GOT3 (cell line): ENCODE measurements around the gene SMLR1.

Experiments used
- DNase-seq: peaks from one replicate; lab custom pipeline; 2025; ENCODE audit warnings: mixed read lengths; lab: John Stamatoyannopoulos, UW

Gene SMLR1

DNA sequence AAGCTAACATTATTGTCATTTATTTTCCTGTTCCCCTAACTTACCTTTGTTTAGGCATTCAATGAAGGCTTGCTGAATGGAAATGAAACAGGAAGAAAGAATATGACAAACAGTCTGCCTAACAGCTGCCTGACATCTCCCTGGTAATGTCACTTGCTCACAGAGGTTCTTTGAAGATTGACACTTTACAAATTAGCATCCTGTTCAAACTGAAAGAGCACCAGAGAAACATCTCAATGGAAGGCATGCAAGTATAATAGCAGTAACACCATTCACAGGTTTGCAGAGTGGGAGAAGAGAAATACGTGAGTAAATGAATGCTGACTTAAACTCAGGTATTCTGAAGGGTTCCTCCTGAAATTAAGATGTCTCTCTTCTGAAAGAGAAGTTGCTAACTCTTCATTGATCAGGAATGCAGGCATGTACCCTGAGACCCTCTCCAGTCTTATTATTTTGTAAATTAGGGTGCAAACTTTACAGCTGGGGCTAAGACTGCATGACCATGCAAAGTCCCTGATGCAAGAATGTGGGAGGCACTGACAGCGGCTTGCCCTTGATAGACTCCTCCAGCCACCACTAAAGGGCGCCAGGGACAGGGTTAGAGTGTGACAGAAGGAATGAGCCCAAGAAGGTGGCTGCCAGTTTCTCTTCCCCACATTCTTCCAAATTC is 1.3 kb upstream of the SMLR1 start:
- DNase-seq, result no peak

DNA sequence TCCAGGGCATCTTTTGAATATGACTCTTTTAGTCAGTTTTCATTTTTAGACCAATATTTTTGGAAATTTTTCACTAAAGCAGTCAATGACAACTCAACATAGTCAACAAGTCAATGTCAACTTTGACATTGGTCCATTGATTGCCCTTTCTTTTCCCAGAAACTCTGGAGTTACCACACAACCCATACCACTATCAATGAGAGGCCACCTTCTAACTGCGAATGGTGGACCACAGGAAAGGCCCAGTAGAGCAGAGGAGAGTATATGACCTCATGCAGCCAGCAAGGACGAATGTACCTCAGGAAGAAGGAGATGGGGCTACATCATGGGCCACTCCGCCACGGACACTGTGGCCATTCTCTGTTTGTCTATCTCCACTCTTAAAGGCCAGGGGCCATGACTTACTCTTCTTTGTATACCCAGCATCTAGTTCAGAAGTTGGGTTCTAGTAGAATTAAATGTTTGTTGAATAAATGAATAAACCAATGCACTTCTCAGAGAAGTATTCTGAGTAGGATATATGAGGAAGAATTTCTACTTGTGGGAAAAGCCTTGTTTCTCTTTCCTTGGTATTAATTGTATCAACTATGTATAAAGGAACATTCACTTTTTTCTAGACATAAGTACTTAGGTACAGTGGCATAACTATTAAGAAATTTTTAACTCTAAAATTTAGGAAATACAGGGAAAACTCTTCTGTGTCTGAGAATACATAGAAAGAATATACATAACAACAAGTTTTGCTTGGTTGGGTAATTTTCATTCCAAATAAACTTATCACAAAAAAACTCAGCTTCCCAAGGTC is 562 bp upstream of the SMLR1 start:
- no peak for DNase-seq

DNA sequence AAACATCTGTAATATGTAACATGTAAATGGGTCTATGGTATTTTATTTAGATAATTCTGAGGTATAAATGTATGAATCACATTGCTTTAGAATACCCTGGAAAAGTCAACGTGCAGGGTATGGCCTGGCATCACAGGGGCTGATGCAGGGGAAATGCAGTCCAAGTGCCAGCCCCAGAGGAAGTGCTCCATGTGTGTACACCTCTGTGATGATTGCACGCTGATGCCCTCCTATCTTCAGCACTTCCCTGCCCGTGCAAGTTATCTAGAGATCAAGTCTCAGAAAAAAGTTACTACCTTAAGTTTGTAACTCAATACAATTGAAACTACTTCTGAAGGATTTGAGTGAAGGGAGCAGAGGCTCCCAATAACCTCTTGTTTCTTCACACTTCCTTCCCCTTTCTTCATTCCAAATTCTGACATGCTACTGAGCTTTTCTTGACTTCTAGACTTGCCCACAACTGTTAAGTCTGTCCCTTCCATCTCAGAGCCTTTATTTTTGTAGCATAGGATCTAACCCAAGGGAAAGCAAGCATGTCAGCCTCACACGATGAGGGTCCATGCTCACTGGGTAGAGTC is 2.2 kb downstream of the SMLR1 start:
- DNase-seq, result no peak

DNA sequence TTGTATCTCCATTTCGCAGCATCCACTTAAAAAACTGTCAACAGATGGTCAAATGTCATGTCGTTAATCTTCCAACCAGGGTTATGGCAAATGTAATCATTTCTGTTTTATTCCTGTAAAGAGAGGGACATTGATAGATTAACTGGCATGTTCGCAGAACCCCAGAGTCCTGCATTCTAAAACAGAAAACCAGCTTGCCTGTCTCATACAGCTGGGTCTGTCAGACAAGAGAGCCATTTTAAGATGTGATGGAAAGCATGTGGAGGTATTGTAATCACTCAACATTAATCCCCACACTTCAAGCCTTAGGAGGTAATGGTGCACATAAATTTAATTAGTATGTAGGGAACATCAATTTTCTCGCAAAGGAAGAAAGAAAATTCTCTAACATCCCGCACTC is 4.4 kb downstream of the SMLR1 start:
- no peak for DNase-seq

DNA sequence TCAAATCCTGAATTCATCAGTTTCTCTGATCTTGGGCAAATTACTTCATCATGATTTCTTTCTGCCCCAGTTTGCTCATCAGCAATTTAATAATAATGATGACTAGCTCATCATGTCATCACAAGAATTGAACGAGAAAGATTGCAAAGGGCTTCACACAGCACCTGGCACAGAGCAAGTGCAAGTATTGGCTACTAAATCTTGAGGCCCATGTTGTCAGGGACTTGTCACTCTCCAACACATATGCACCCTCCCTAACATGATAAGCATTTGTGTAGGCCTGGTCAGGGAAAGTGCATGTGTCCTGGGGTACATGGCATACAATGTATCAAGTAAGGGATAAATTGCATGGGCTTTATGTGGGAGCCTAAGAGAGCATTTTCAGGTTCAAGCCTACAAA is 6.4 kb downstream of the SMLR1 start:
- no peak for DNase-seq

DNA sequence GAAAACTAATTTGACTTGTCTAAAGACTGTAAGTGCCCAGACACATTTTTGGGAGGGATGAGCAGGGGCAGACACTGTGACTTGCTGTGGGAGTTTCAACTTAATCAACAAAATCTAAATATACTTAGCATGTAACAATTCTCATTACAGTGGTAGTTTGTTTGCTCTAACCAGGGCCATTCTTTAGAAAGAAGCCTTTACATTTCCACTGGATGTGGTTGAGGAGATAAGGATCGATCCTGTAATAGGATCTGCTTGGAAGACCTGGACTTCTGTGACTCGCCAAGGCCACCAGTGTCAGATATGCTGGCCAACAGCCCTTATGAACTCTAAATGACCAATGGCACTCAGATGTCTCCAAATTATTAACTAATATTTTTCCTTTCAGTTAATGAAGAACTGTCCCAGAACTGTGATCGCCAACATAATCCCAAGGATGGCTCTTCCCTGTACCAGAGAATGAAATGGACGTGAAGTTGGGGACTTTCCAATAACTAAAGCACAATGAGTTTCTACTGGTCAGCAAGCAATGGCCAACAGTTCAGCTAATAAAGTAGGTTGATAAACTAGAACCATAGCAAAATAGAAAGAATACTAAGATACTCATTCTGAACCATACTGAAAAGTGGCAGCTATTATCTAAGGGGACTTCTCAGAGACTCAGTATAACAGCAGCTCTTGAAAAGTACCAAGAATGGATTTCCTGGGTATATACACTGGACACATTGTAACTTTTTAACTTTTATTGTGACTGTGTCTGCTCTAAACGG is 7.5 kb downstream of the SMLR1 start:
- no peak for DNase-seq

DNA sequence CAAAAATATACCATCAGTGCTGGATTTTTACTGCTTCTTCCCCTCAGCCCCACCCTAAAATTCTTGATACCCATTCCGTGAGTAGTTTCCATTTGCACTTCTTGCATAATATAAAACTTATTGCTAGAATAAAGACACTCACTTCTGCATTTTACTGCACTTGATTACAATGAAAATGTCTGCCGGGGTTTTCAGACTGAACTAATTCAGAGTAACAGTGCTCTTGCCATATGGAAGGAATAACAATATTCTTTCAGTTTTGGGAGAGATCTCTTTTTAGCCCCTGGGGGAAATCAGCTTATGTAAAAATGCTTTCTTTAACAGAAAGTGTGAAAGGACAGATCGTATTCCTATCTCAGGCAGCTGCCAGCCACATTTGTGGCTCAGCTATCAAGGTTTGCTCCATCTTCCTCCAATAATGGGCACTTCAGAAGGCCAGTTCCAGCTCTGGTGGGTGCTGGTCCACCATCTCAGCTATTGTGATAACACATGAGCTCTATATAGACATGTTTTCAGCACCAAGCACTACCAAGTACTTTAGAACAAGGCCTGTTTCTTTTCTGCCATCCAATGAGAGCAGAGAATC is 8.9 kb downstream of the SMLR1 start:
- DNase-seq, result no peak

DNA sequence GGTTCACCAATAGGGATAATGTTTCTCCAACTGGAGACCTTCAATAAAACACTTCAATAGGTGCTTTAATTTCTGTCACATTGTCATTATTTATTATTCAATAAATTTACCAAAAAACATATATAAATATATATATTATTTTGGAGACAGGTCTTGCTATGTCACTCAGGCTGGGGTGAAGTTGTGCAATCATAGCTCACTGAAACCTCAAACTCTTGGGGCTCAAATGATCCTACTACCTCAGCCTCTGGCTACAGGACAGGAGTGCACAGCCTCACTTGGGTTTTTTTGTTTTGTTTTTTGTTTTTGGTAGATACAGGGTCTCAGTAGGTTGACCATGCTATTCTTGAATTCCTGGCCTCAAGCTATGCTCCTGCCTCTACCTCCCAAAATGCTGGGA is 9.9 kb downstream of the SMLR1 start:
- no peak for DNase-seq

DNA sequence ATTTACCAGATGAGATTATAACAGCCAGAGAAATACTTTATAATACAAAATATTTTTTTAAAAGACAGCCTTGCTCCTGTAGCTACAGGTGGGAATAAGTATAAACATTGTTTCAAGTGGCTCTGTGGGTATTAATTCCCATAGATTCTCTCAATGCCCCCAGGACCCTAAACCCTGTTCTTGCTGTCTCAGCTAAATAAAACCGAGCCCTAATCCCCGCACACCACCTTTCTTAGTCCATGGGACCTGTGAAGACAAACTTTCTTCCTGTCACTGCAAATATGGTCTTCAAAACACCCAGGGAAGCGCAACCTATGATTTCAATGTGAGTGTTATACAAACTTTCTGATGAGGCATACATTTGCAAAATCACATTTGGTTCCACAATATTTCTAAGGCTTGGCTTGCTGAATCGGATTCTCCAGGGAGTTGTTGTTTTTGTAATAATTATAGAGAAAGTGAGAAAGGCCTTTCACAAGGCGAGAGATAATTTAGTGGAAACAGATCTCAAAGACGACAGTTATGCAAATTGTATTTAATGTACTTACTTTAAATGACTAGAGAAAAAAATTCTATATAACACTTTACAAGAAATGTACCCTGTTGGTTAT is 11.1 kb downstream of the SMLR1 start:
- DNase-seq, result no peak

DNA sequence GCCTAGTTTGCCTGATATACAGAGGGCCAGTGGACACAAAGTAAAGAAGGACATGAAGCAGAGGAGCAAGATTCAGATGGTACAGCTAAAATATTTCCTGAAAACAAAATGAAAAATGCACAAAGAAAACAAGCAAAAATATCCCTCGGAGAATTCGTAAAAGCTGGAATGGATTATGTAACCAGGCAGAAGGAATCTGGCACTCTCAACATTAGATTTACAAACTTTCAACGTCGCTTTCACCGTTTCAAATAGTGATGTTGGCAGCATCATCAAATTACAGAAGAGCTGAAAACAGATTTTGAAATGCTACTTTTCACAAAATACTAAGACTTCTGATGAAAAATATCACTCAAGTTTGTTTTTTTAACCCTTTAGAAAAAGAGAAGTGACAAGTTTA is 11.7 kb downstream of the SMLR1 start:
- no peak for DNase-seq

DNA sequence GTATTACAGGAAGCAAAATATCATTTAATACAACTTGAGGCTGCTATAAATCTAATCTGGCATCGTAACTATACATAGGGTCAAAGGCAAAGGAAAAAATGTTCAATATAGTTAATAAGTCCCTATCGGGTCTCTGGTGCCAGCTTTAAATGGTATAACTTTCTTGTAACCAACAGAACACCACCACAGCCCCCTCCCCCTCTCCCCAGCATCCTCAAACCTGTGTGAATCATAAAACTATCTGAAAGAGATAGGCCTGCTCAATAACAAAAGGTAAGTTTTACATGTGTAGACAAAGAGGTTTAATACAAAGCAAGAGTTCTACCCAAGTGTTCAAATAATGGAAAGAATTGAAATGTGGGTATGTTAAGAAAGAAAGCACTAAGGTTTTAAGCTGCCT is 12.2 kb downstream of the SMLR1 start:
- no peak for DNase-seq

DNA sequence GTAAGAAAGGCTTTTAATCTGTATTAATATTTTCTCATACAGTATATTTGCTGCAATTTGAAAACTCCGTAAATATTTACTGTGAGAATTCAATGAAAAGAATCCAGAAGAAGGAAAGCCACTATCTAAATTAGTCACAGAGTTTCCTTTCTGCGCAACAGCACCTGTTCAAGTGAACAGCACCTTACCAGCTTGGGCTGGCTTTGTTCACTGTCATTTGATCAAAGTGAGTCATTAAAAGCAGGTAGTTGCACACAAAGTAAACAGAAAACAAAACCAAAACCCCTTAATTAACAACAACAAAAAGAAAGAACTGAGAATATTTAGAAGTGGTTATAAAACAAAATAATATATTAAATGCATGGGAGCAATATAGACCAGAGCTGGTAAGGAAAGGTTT is 12.8 kb downstream of the SMLR1 start:
- no peak for DNase-seq

DNA sequence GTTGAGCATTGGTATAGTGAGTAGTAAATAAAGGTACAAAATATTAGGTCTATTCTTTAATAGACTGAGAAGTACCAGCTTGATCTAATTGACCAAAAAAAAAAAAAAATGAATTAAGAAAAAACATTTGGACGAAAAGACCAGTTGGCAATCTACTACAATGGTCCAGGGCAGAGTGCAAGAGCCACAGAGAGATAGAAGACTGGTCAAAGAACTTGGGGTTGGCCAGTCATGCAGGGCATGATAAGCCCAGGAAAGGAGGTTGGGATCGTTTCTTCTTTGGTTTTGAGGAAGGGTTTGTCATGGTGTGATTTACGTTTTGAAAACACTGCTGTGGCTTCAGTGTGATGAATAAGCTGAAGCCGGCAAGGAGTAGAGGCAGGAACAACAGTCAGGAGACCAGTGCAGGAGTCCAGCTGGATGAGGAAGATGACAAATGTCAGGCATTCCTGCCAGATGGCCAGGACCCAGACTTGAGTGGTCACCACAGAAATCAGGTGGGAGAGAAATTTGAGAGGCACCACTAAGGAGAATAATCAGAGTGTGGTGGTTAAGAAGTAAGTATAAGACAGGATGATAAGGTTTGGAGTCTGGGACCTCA is 14.0 kb downstream of the SMLR1 start:
- DNase-seq, result no peak

DNA sequence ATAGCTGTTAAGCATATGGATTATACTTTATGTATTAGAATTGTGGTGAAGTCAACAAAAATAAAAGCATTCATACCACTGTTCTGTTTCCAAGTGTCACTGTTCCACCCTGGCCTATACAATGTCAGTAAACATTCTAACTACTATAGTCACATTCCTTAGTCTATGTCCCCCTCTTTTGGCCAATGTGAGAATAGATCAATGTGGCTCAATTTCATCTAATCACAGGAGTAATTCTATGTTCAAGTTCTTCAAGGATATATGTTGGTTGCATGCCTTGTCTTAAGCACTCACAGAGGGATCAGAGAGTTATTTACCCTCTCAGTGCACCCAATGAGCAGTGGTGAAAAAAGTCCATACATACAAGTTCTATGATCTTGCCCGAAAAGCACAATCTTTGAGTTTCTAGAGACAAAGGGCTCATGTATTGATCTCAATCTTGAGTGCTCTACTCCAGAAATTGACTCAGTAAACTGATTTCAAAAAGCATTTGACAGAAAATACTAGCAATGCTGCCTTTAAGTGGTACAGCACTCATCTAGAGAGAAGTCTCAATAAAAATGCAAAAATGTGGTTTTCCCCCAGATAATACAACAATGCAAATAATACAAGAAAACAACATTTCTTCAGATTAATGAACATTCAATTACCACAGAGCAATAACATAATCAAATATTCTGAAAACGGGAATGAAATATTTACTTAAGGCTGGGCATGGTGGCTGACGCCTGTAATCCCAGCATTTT is 16.5 kb downstream of the SMLR1 start:
- DNase-seq, result no peak

DNA sequence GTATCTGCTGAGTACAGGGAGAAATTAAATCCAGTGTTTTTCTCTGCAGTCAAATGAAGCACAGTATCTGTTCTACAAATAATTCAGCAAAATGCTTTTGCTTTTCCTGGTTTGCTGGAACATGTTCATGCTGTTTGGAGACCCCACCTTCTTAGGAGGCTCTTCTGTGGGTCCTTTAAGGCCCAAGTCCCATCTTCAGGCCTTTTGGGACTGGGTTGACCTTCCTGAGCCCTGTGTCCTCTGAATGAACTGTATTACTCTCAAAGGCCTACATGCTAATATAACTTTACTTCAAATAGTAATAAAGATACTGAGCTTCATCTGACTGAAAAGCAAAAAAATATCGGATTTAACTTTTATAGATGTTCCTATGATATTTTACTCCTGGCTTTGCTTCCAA is 19.3 kb downstream of the SMLR1 start:
- DNase-seq, result no peak

DNA sequence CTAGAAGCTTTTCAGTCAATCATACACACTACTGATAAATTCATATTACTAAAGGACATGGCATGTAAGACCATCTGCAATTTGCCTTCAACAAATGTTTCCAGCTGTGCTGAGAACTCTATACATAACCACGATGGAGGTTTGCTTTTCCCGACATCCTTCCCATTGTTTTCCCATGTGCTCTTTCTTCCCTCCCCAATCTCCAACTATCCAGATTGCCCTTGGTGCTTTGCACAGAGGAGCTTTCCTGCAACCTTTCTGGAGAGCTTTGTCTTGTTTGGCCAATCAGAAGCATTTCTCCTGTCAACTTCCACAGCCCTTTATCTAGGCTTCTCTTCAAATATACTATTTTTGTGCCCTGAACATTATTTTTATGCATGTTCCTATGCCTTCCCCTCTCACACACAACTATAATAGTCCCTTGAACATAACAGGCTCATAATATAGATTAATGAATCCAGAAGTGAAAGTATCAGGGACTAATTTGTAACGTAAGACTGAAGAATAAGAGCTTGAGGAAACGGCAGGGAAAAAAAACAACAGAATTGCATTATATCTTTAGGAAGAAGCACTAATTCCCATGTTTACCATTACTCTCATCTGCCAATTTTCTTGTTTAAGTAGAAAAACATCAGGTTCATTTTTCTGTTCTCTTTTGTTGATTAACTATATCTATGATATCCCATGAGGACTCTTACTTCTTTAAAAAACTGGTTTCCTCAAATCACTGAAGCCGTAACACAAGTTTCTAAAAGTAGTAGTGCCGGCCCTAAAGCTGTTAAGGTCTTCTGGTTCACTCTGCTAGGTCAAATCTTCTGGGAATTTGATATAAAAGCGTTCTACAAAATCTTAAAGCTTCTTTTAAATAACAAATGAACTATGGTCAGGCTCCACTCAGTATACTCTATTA is 20.1 kb downstream of the SMLR1 start:
- no peak for DNase-seq

DNA sequence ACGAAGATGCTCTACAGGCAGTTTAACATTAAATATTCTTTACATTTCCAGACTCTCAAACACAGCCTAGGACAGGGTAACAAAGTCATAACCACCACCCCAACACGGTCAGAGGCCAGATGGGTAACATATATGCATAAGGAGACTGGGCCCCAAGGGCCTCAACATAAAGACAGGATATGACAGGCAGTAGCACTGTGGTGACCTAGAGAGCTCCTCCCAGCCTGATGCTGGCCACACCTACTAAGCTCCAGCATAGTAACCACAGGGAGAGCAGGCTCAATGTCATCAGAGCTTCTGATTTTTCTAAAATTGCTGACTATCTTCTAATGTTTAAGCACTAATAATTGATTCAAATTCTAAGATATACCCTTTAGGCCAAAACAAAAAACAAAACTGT is 21.7 kb downstream of the SMLR1 start:
- DNase-seq, result no peak

DNA sequence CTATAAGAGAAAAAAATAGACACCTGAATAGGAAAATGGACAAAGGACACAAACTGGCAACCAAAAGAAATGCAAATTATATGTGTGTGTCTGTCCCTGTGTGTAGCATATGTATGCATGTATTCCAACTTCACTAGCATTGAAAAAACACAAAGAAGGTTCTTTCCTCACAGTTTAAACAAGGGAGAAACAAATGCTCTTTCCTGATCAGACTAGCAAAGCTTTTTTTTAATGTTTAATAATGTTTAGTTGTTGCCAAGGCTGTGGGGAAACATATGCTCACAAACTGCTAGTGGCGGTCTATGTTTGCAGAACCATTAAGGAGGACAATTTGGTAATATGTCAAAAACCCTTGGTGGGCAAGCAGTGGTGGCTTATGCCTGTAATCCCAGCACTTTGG is 22.4 kb downstream of the SMLR1 start:
- DNase-seq, result no peak

DNA sequence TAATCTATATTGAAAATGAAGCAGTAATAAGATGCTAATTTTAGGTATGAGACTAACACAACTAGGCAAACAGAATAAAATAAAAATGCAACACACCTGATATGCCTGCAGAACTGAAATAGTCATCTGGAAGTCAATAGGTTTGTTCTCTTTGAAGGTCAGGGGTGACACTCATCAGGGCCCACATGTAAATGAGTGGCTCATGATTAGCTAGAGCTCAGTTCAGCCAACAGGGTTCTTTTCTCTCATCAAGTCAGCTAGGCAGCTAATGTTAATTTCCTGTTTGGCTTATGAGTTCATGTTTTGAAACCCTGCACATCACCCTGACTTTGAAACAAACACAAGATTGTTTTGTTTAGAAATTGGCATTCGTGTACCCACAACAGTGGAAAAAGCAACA is 23.8 kb downstream of the SMLR1 start:
- no peak for DNase-seq
